ENCODE data around the gene SLC39A8. TPM values are rescaled to one million over a fixed set of nuclear protein-coding genes. Genes with fewer than 3 reads are reported as not detected.

Gene SLC39A8
- total RNA-seq, 4 donors from 2014 or later, result 9.4 to 38.6 (median 14.4) TPM

DNA sequence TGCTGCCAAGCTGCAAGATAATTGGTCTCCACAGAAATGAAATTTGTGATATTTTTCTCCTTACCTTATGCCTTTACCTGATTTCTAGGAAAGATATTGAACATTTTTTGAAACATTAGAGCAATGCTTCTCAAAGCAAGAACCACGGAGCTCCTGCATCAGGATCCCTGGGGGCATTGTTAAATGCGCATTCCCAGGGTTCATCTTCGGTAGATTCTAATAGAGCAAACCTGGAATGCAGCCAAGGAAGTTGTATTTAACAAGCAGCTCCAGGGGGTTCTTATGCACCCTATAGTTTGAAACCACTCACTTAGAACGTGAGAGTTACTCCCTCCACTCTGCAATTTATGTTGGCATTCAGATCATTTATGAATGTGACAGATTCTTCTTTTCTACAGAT lies 126.2 kb downstream of the SLC39A8 start:
- Histone ChIP-seq H3K9me3 (no peaks in the 10 kb centered on the region), H3K27me3 (no peaks in the 10 kb centered on the region), H3K4me3 (no peak overlapping the region), H3K36me3 (no peaks in the 10 kb centered on the region), H3K27ac (no peak overlapping the region), H3K4me1 (no peaks in the 10 kb centered on the region)
- intact Hi-C loops (cut with DNase I; ENCODE audit: low total_unique reads), result no loop called here
- TF ChIP-seq POLR2A (IDR thresholded peaks at IDR 0.05), result no peak
- TF ChIP-seq, protein P1, sequence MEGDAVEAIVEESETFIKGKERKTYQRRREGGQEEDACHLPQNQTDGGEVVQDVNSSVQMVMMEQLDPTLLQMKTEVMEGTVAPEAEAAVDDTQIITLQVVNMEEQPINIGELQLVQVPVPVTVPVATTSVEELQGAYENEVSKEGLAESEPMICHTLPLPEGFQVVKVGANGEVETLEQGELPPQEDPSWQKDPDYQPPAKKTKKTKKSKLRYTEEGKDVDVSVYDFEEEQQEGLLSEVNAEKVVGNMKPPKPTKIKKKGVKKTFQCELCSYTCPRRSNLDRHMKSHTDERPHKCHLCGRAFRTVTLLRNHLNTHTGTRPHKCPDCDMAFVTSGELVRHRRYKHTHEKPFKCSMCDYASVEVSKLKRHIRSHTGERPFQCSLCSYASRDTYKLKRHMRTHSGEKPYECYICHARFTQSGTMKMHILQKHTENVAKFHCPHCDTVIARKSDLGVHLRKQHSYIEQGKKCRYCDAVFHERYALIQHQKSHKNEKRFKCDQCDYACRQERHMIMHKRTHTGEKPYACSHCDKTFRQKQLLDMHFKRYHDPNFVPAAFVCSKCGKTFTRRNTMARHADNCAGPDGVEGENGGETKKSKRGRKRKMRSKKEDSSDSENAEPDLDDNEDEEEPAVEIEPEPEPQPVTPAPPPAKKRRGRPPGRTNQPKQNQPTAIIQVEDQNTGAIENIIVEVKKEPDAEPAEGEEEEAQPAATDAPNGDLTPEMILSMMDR (IDR thresholded peaks at IDR 0.05), result no peak
- DNase-seq, result no peak

DNA sequence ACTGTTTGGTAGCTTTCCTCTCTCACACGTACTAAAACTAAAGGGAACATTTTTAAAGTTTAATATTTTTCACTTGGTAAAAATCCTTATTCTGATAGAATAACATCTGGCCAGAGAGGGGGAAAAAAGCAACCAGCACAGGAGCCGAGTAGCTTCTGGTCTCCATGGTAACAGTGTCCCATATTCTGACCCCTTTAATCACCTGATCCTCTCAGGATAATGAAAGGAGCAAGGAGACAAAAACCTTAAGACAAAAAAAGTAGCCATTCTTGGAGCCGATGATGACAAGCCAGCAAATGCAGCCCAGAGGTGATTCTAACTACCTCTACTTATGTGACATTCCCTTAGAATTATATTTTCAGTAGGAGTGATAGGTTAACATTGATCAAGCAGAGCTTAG lies 126.6 kb downstream of the SLC39A8 start:
- no peak for TF ChIP-seq POLR2A (IDR thresholded peaks at IDR 0.05)
- TF ChIP-seq, protein P1 (IDR thresholded peaks at IDR 0.05), result no peak
- Histone ChIP-seq H3K4me1 (no peaks in the 10 kb centered on the region), H3K4me3 (no peak overlapping the region), H3K27ac (no peak overlapping the region), H3K9me3 (no peaks in the 10 kb centered on the region), H3K36me3 (no peaks in the 10 kb centered on the region), H3K27me3 (no peaks in the 10 kb centered on the region)
- no peak for DNase-seq
- intact Hi-C loops (cut with DNase I; ENCODE audit: low total_unique reads), result no loop called here

GRCh38 chr4:102217775-102218355 lies 127.4 kb downstream of the SLC39A8 start:
- H3K9me3 ChIP-seq, result no peaks in the 10 kb centered on the region
- intact Hi-C loops (cut with DNase I; ENCODE audit: low total_unique reads), result no loop called here
- DNase-seq, result no peak
- no peak overlapping the region for H3K27ac ChIP-seq
- H3K4me3 ChIP-seq, result no peak overlapping the region
- H3K36me3 ChIP-seq, result no peaks in the 10 kb centered on the region
- no peaks in the 10 kb centered on the region for H3K4me1 ChIP-seq
- TF ChIP-seq POLR2A (IDR thresholded peaks at IDR 0.05), result no peak
- TF ChIP-seq, protein P1 (IDR thresholded peaks at IDR 0.05), result no peak
- H3K27me3 ChIP-seq, result no peaks in the 10 kb centered on the region

DNA sequence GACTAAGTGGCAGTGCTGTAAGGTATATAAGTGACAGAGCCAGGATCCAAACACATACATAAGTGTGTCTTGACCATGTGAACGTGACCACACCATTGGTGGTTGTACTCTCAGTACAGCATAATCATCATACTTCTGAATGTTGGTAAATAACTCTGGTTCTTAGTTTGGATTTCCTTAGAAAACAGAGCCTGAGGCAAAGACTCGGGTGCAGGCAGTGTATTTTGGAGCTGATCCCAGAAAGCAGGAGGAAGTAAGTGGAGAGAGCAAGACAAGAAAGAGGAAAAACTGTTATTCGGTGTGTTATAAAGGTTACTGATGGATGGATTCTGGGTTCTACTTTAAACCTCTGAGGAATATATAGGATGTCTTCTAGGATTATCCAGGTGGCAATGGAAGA lies 127.9 kb downstream of the SLC39A8 start:
- intact Hi-C loops (cut with DNase I; ENCODE audit: low total_unique reads), result no loop called here
- Histone ChIP-seq H3K36me3 (no peaks in the 10 kb centered on the region), H3K9me3 (no peaks in the 10 kb centered on the region), H3K27me3 (no peaks in the 10 kb centered on the region), H3K27ac (no peak overlapping the region), H3K4me3 (no peak overlapping the region), H3K4me1 (no peaks in the 10 kb centered on the region)
- DNase-seq, result no peak
- TF ChIP-seq, protein P1 (IDR thresholded peaks at IDR 0.05), result no peak
- TF ChIP-seq POLR2A (IDR thresholded peaks at IDR 0.05), result no peak

DNA sequence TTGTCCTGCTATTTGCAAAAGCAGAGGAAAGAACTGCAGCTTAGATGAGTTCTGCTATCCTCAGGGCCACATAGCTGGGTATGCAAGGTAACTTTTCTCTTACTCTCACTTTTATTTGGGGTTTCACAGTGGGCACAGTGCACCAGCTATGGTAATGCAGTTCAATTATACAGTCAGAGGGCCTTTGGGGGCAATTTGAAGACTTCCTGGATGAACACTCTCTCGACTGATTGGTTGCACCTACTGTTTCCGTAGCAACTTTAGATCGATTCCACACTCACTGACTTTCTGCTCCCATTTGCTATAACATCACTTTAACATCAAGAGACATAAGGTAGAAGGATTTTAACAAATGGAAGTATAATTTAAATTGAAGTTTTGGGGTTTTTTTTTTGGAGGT lies 128.6 kb downstream of the SLC39A8 start:
- TF ChIP-seq, protein P1 (IDR thresholded peaks at IDR 0.05), result no peak
- TF ChIP-seq POLR2A (IDR thresholded peaks at IDR 0.05), result no peak
- Histone ChIP-seq H3K4me3 (no peak overlapping the region), H3K4me1 (no peaks in the 10 kb centered on the region), H3K27me3 (no peaks in the 10 kb centered on the region), H3K27ac (no peak overlapping the region), H3K9me3 (no peaks in the 10 kb centered on the region), H3K36me3 (no peaks in the 10 kb centered on the region)
- intact Hi-C loops (cut with DNase I; ENCODE audit: low total_unique reads), result no loop called here
- DNase-seq, result no peak

All from uterus (tissue), 4 donors.